Type B pancreatic cell (in vitro differentiated cells): ENCODE data around the gene CCT8. TPM values are rescaled to one million over a fixed set of nuclear protein-coding genes. Genes with fewer than 3 reads are reported as not detected.

ENCODE experiments used
- DNase-seq: peaks from one replicate; pipeline ENCODE4 v3.0.0; 2021; ENCODE audit warnings: mixed read lengths; ENCODE audit not compliant: unreplicated experiment; ENCODE audit errors: extremely low spot score
- H3K27ac Mint-ChIP-seq: 2 replicates; pipeline ENCODE4 v1.8.0; 2021; ENCODE audit warnings: mild to moderate bottlenecking, mixed read lengths
- H3K27me3 Mint-ChIP-seq: 2 replicates; pipeline ENCODE4 v1.8.0; 2021; ENCODE audit warnings: mixed read lengths
- H3K36me3 Mint-ChIP-seq: 2 replicates; pipeline ENCODE4 v1.8.0; 2021; ENCODE audit warnings: mixed read lengths
- H3K4me1 Mint-ChIP-seq: one replicate; pipeline ENCODE4 v1.8.0; 2021; ENCODE audit warnings: mixed read lengths; ENCODE audit not compliant: unreplicated experiment
- H3K4me3 Mint-ChIP-seq: 2 replicates; pipeline ENCODE4 v1.8.0; 2021; ENCODE audit warnings: mild to moderate bottlenecking, mixed read lengths
- H3K9me3 Mint-ChIP-seq: 2 replicates; pipeline ENCODE4 v1.8.0; 2021; ENCODE audit warnings: mixed read lengths
- CTCF ChIP-seq: fragments of 200-600 bp; sonication (generic); conservative IDR thresholded peaks from 2 replicates; pipeline ENCODE4 v1.5.0; 2021; ENCODE audit warnings: antibody characterized with exemption, mild to moderate bottlenecking
- total RNA-seq: library from RNA; stranded (reverse); gene quantifications from 2 replicates; pipeline ENCODE4 v1.2.1, GENCODE V29; 2021; ENCODE audit warnings: low replicate concordance

The CCT8 gene
- total RNA-seq, 1 donor from 2014 or later: 218 TPM

- Mint-ChIP-seq H3K27ac (peak overlapping the region; percentile 53), H3K4me1 (peaks cover 8% of the 10 kb centered on the region), H3K4me3 (peak overlapping the region; percentile 7), H3K27me3 (no peaks in the 10 kb centered on the region), H3K36me3 (peaks cover 8% of the 10 kb centered on the region), H3K9me3 (peaks cover 7% of the 10 kb centered on the region)
- DNase-seq: no peak
- TF ChIP-seq CTCF: no peak
These were observed 31.8 kb upstream of the CCT8 start for GRCh38 chr21:29105218-29105617.

DNA sequence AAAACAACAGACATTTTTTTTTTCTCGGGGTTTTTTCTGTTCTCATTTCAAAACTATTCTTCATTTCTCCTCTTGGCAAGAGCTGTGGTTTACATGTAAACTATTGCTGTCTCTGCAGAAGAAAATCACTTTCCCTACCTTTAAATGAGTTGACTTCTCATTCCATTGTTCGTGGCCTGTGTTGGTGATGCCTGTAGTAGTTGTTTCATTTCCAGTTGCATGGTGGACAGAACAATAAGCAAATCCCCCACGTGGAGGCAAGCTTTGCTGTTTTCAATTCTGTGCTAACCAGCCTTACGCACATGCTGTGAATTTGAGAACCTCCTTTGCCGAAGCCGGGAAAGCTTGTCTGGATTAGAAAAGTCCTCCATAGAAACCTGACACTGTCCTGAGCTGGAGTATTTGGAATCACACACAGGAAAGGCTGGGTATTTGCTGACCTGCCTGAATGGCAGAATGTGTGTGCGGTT, 30.8 kb upstream of the CCT8 start:
- no peaks in the 10 kb centered on the region for H3K27me3 Mint-ChIP-seq
- H3K9me3 Mint-ChIP-seq: peaks cover 7% of the 10 kb centered on the region
- no peak overlapping the region for H3K27ac Mint-ChIP-seq
- TF ChIP-seq CTCF: no peak
- no peak for DNase-seq
- H3K4me1 Mint-ChIP-seq: peaks cover 8% of the 10 kb centered on the region
- peaks cover 8% of the 10 kb centered on the region for H3K36me3 Mint-ChIP-seq
- no peak overlapping the region for H3K4me3 Mint-ChIP-seq

- no peak for DNase-seq
- H3K27me3 Mint-ChIP-seq: no peaks in the 10 kb centered on the region
- H3K9me3 Mint-ChIP-seq: peaks cover 7% of the 10 kb centered on the region
- TF ChIP-seq CTCF: no peak
- H3K36me3 Mint-ChIP-seq: peaks cover 8% of the 10 kb centered on the region
- no peak overlapping the region for H3K4me3 Mint-ChIP-seq
- no peak overlapping the region for H3K27ac Mint-ChIP-seq
- peaks cover 8% of the 10 kb centered on the region for H3K4me1 Mint-ChIP-seq
These were observed 29.4 kb upstream of the CCT8 start for GRCh38 chr21:29102791-29103257.

GRCh38 chr21:29098156-29098555, 24.7 kb upstream of the CCT8 start:
- H3K4me1 Mint-ChIP-seq: peaks cover 9% of the 10 kb centered on the region
- TF ChIP-seq CTCF: no peak
- no peak overlapping the region for H3K4me3 Mint-ChIP-seq
- H3K27ac Mint-ChIP-seq: no peak overlapping the region
- H3K9me3 Mint-ChIP-seq: no peaks in the 10 kb centered on the region
- DNase-seq: no peak
- H3K36me3 Mint-ChIP-seq: no peaks in the 10 kb centered on the region
- no peaks in the 10 kb centered on the region for H3K27me3 Mint-ChIP-seq

GRCh38 chr21:29096218-29097015, 23.0 kb upstream of the CCT8 start:
- no peak for DNase-seq
- TF ChIP-seq CTCF: no peak
- H3K4me1 Mint-ChIP-seq: peaks cover 9% of the 10 kb centered on the region
- no peaks in the 10 kb centered on the region for H3K27me3 Mint-ChIP-seq
- no peak overlapping the region for H3K4me3 Mint-ChIP-seq
- H3K36me3 Mint-ChIP-seq: no peaks in the 10 kb centered on the region
- H3K9me3 Mint-ChIP-seq: no peaks in the 10 kb centered on the region
- no peak overlapping the region for H3K27ac Mint-ChIP-seq
